ENCODE data around the gene NPS.

- no peak for TF ChIP-seq CTCF (tag by site-specific recombination; IDR thresholded peaks at IDR 0.05)
- TF ChIP-seq ZNF664 (tag by site-specific recombination; IDR thresholded peaks at IDR 0.05), result no peak
- TF ChIP-seq ZNF157 (tag by site-specific recombination; IDR thresholded peaks at IDR 0.05), result no peak
- no peak for TF ChIP-seq ZSCAN18 (tag by site-specific recombination; IDR thresholded peaks at IDR 0.05)
- TF ChIP-seq ZNF148 (tag by site-specific recombination; IDR thresholded peaks at IDR 0.05; ENCODE audit: borderline replicate concordance), result no peak
- TF ChIP-seq ZNF398 (tag by site-specific recombination; IDR thresholded peaks at IDR 0.05), result no peak
- TF ChIP-seq ZBTB10 (tag by site-specific recombination; IDR thresholded peaks at IDR 0.05), result no peak
- TF ChIP-seq SP2 (tag by site-specific recombination; IDR thresholded peaks at IDR 0.05), result no peak
- no peak for TF ChIP-seq ZNF645 (tag by site-specific recombination; IDR thresholded peaks at IDR 0.05)
- TF ChIP-seq ZNF704 (tag by site-specific recombination; IDR thresholded peaks at IDR 0.05), result no peak
- no peak for TF ChIP-seq KLF7 (tag by site-specific recombination; IDR thresholded peaks at IDR 0.05; ENCODE audit: borderline replicate concordance)
Measured at GRCh38 chr10:127561647-127562046, 12.5 kb downstream of the NPS start.

Data from HEK293 (cell line).